ENCODE data around the gene INPP5A.
A peak's percentile ranks its signal among the peaks of the same experiment; 100 is the strongest.
"Not testable (repeated sequence)": the region's sequence is repeated elsewhere in the genome, so short reads cannot be mapped to it uniquely, and the experiment has no call there.

The INPP5A gene

GRCh38 chr10:132565516-132566209, 28.1 kb downstream of the INPP5A start:
- TF ChIP-seq CTCF (IDR thresholded peaks at IDR 0.05; ENCODE audit: borderline replicate concordance, control extremely low read depth, extremely low read depth, insufficient read depth, missing control alignments): no peak
- no peak for DNase-seq (ENCODE audit: low spot score)
- in situ Hi-C loops (cut with MboI; ENCODE audit: low sequenced_read_pairs, unreplicated experiment): no loop called here

GRCh38 chr10:132566892-132567291, 29.3 kb downstream of the INPP5A start:
- in situ Hi-C loops (cut with MboI; ENCODE audit: low sequenced_read_pairs, unreplicated experiment): no loop called here
- no peak for DNase-seq (ENCODE audit: low spot score)

GRCh38 chr10:132570265-132570664, 32.7 kb downstream of the INPP5A start:
- TF ChIP-seq CTCF (IDR thresholded peaks at IDR 0.05; ENCODE audit: borderline replicate concordance, control extremely low read depth, extremely low read depth, insufficient read depth, missing control alignments): no peak
- in situ Hi-C loops (cut with MboI; ENCODE audit: low sequenced_read_pairs, unreplicated experiment): no loop called here
- DNase-seq (ENCODE audit: low spot score): no peak

More at GRCh38 chr10:132566892-132567291, 29.3 kb downstream of the INPP5A start:
- TF ChIP-seq CTCF (IDR thresholded peaks at IDR 0.05; ENCODE audit: borderline replicate concordance, control extremely low read depth, extremely low read depth, insufficient read depth, missing control alignments): no peak

GRCh38 chr10:132570771-132571649, 33.4 kb downstream of the INPP5A start:
- TF ChIP-seq CTCF (IDR thresholded peaks at IDR 0.05; ENCODE audit: borderline replicate concordance, control extremely low read depth, extremely low read depth, insufficient read depth, missing control alignments): no peak
- DNase-seq (ENCODE audit: low spot score): peak; percentile 65
- in situ Hi-C loops (cut with MboI; ENCODE audit: low sequenced_read_pairs, unreplicated experiment): no loop called here

- in situ Hi-C loops (cut with MboI; ENCODE audit: low sequenced_read_pairs, unreplicated experiment): no loop called here
- no peak for TF ChIP-seq CTCF (IDR thresholded peaks at IDR 0.05; ENCODE audit: borderline replicate concordance, control extremely low read depth, extremely low read depth, insufficient read depth, missing control alignments)
- peak; percentile 89 for DNase-seq (ENCODE audit: low spot score)
These were observed 34.3 kb downstream of the INPP5A start for GRCh38 chr10:132571650-132572544.

GRCh38 chr10:132572545-132572937, 35.0 kb downstream of the INPP5A start:
- no peak for TF ChIP-seq CTCF (IDR thresholded peaks at IDR 0.05; ENCODE audit: borderline replicate concordance, control extremely low read depth, extremely low read depth, insufficient read depth, missing control alignments)
- DNase-seq (ENCODE audit: low spot score): no peak
- in situ Hi-C loops (cut with MboI; ENCODE audit: low sequenced_read_pairs, unreplicated experiment): no loop called here

GRCh38 chr10:132572946-132573345, 35.4 kb downstream of the INPP5A start:
- DNase-seq (ENCODE audit: low spot score); in situ Hi-C loops (cut with MboI; ENCODE audit: low sequenced_read_pairs, unreplicated experiment): not testable (repeated sequence)

Measured in GM13976 (cell line).